GM21825 (cell line): ENCODE data around the gene CRELD2.

Source experiments
- ATAC-seq: cut with Tn5 transposase; IDR thresholded peaks from one replicate; pipeline ENCODE4 v1.9.1; 2021; ENCODE audit warnings: mild to moderate bottlenecking, moderate library complexity; ENCODE audit not compliant: unreplicated experiment

The CRELD2 gene

GRCh38 chr22:49955581-49956417, 37.4 kb downstream of the CRELD2 start:
- no peak for ATAC-seq

DNA sequence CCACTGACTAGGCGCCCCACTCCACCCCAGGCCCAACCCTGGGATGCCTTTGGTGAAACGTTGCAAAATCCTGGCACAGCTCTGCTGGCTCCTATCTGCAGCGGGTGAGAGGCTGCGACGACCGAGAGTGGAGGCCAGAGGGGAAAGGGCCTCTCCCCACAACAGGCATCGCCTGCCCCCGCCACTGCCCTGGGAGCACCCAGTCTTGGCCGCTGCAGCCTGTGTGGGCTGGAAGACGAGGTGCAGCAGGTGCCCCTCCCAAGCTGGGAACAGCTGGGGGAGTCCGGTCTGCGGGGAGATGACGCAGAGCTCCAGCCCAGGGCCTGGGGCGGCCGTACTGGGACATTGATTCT, 38.0 kb downstream of the CRELD2 start:
- ATAC-seq: no peak

GRCh38 chr22:49956914-49957825, 38.7 kb downstream of the CRELD2 start:
- ATAC-seq: no peak

GRCh38 chr22:49957826-49958365, 39.5 kb downstream of the CRELD2 start:
- ATAC-seq: no peak

DNA sequence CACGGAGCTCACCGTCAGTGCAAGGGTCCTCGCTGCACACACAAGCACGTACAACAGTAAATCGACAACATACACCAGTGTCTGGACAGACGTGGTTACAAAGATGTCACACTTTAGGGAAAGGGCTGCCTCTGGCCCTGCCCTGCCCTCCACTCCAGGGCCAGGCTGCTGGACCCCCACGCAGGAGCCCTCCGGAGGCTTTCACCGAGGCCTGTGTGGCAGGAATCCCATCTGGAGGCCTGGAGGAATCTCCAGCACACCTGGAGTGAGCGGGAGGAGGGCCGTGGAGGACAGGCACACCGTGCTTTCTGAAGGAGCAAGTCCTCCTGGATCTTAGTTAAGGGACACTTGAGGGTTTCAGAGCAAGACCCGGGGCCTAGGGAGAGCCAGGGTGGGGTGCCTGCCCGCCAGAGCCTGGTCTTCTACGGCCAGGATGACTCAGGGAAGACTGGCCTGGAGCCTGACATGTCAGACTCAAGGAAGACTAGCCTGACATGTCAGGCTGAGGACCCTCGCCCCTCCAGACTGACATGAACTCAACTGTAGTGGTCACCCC, 40.0 kb downstream of the CRELD2 start:
- ATAC-seq: no peak

GRCh38 chr22:49958931-49959781, 40.7 kb downstream of the CRELD2 start:
- no peak for ATAC-seq

- no peak for ATAC-seq
Observed at GRCh38 chr22:49959782-49960158, 41.3 kb downstream of the CRELD2 start.

GRCh38 chr22:49960159-49961004, 41.9 kb downstream of the CRELD2 start, which contains the start of gene PIM3:
Gene PIM3 (plus strand): TSS chr22:49960772. CDS start chr22:49960948, 176 bp downstream.
- ATAC-seq: peak; percentile 45

DNA sequence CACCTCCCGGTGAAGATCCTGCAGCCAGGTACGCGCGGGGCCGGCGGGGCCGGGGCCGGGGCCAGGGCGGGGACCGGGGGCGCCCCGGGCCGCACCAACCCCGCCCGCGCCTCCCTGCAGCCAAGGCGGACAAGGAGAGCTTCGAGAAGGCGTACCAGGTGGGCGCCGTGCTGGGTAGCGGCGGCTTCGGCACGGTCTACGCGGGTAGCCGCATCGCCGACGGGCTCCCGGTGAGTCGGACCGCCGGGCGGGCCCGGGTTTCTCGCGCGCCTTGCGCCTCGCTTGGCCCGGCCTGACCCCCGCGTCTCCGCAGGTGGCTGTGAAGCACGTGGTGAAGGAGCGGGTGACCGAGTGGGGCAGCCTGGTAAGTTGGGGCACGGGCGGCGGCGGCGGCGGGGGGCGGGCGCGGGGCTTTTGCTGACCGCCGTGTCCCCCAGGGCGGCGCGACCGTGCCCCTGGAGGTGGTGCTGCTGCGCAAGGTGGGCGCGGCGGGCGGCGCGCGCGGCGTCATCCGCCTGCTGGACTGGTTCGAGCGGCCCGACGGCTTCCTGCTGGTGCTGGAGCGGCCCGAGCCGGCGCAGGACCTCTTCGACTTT, 42.7 kb downstream of the CRELD2 start:
- peak; percentile 0 for ATAC-seq

- no peak for ATAC-seq
Observed at GRCh38 chr22:49961601-49962011, 43.2 kb downstream of the CRELD2 start.

GRCh38 chr22:49962012-49962750, 43.7 kb downstream of the CRELD2 start:
- no peak for ATAC-seq

DNA sequence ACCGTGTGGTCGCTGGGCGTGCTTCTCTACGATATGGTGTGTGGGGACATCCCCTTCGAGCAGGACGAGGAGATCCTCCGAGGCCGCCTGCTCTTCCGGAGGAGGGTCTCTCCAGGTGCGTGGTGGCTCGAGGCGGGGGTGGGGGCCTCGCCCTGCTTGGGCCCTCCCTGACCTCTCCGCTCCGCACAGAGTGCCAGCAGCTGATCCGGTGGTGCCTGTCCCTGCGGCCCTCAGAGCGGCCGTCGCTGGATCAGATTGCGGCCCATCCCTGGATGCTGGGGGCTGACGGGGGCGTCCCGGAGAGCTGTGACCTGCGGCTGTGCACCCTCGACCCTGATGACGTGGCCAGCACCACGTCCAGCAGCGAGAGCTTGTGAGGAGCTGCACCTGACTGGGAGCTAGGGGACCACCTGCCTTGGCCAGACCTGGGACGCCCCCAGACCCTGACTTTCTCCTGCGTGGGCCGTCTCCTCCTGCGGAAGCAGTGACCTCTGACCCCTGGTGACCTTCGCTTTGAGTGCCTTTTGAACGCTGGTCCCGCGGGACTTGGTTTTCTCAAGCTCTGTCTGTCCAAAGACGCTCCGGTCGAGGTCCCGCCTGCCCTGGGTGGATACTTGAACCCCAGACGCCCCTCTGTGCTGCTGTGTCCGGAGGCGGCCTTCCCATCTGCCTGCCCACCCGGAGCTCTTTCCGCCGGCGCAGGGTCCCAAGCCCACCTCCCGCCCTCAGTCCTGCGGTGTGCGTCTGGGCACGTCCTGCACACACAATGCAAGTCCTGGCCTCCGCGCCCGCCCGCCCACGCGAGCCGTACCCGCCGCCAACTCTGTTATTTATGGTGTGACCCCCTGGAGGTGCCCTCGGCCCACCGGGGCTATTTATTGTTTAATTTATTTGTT, 44.6 kb downstream of the CRELD2 start:
- no peak for ATAC-seq

DNA sequence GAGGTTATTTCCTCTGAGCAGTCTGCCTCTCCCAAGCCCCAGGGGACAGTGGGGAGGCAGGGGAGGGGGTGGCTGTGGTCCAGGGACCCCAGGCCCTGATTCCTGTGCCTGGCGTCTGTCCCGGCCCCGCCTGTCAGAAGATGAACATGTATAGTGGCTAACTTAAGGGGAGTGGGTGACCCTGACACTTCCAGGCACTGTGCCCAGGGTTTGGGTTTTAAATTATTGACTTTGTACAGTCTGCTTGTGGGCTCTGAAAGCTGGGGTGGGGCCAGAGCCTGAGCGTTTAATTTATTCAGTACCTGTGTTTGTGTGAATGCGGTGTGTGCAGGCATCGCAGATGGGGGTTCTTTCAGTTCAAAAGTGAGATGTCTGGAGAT, 45.2 kb downstream of the CRELD2 start:
- no peak for ATAC-seq

DNA sequence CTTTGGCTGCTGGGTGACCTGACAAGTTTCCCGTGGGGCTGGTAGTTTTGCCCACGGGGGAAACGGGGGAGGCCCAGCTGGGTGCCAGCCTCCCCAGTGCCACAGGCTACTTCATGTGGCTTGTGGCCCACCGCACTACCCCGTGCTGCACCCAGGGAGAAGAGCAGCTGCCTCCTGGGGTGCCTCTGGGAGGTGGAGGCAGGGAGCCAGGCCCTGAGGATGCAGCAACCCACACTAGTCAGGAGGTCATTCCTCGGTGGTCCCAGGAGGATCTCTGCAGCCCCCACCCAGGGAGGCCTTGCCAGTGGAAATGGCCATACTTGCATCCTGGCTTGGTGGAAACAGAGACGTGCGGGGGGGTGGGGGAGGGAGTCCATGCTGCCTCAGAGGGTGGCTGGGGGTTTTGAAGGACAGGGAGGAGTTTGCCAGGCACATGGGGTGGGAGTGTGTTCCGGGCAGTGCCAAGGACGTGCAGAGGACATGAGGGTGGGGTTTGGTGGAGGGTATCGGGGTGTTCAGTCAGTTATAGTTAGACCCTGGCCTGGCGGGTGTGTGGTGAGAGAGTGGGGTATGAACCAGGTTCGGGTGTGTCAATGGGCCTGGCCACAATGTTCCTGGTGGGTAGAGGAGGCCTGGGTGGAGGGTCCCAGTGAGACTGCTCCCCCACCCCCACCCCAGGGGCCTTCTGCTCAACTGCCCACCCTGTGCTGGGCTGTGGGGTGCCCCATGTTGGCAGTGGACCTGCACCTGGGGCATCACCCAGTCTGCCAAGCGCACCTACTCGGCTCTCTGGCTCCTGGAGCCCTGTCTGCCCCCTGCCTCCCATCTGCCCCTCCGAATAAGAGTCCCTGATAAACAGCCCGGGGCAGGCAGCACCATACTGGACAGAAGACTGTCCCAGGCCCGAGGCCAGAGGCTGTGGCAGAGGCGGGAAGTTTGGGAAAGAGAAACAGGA, 46.0 kb downstream of the CRELD2 start:
- no peak for ATAC-seq

DNA sequence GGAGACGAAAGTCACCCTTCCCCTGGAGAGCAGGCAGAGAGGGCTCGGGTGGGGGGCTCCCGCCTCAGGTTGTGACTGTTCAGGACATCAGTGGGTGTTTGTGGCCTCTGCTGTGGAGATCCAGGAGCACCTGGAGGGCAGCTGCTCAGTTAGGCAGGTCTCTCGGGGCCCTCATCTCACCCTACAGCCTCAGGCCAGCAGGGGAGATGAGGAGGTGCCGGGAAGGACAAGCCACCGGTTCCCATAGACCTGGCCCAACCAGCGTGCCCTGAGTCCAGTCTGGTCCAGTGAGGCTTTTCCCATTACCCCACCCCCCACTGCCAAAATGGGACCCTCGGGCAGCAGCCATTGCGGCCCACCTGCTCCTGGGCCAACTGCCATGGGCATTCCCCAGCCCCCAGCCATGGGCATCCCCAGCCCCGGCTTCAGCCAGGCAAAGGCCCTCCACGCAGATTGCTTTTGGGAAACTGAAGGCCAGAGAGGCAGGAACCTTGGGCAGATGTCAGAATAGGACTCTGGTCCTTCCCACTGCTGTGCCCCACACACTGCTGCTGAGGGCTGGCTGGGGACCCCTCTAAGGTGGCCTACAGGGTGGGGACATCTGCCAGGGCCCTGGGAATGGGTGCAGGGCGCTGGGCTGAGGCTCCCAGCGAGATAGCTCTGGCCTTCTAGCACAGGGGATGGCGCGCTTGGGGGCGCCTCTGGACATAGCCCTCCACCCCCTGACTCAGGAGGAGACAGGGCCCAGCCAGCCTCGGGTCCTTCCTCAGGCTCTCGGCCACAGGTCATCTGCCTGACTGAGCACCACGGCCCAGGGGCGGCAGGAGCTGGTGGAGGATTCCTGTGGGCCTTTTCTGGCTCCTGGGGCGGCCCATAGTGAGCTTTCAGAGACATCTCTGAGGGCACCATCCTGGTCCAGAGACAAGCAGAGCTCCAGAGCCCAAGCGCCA, 46.9 kb downstream of the CRELD2 start:
- no peak for ATAC-seq
